Measurements from ENCODE around the gene CLEC18A.
"Not testable (repeated sequence)": the region's sequence is repeated elsewhere in the genome, so short reads cannot be mapped to it uniquely, and the experiment has no call there.

Gene CLEC18A

DNA sequence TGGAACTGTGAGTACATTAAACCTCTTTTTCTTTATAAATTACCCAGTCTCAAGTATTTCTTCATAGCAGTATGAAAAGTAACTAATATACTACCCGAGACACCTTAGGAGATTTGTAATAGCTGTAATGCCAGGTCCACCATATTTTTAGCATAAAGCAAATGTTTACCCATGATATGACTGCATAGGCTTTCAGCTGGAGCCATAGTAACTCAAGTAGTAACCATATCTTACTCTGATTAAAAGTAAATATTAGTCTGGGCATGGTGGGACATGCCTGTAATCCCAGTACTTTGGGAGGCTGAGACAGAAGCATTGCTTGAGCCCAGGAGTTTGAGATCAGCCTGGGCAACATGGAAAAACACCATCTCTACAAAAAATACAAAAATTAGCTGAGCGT is 52.4 kb downstream of the CLEC18A start:
- H3K27ac ChIP-seq: not testable (repeated sequence)

DNA sequence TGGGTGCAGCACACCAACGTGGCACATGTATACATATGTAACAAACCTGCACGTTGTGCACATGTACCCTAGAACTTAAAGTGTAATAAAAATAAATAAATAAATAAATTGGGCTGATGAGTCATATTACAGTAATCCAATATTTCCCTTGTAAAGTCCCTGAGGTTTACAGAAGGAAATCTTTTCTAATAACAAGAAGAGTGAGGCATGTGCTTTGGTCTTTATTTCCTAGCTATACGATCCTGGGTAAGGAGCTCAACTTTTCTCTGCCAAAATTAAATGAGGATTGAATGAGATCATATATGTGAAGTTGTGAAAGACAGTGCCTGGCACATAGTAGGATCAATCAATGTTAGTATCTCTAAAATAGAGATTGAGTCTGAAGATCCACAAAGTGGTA is 57.5 kb downstream of the CLEC18A start:
- not testable (repeated sequence) for H3K27ac ChIP-seq

DNA sequence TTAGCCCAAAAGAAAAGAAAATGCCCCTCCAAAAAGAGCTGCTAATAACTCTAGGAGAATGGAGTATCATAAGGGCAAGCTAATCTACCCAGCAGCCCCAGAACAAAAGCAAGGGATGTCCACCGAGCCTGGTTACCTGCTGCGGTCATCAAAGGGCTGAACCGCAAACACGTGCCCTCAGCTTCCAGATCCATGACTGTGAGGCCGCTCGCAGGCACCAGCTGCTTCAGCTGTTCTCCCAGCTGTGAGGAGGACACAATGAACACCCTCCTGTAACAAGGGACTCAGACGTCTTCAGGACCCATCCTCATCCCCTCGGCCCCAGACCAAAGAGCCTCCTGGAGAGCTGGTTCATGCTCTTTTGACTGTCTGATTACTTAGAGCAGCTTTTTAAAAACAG is 59.5 kb downstream of the CLEC18A start:
- not testable (repeated sequence) for H3K27ac ChIP-seq

DNA sequence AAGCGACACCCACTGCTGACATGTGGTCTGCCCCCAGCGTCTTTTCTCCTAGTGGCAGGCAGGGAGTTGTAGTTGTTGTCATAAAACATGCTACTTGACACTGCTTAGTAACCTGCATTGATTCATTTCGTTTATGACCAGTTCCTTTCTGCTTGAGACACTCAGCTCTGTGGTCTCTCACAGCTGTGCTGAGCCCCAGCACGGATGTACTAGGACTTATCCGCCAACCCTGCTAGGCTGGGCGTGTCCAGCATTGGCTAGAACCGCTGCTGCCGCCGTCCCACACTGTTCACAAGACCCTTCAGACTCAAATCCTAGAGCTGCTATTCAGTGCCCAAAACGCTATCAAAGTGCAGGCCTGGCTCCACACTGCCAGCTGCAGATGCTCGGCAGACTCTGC is 60.0 kb downstream of the CLEC18A start:
- not testable (repeated sequence) for H3K27ac ChIP-seq

DNA sequence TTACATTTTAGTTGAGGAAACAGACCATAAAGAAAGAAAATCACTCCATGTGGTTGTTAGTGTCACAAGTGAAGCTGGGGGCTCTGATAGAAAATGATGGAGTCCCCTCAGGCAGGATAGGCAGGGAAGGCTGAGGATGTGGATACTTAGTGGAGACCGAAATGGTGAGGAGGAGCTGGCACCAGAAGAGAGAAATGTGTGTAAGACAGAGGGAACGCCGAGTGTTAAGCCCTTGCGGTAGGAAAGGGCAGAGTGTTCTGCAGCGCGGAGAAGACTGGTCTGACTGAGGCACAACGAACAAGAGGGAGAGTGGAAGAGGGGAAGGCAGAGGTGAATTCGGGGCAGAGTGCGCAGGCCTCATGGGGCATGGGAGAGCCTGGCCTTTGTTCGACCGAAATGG is 61.2 kb downstream of the CLEC18A start:
- not testable (repeated sequence) for H3K27ac ChIP-seq

DNA sequence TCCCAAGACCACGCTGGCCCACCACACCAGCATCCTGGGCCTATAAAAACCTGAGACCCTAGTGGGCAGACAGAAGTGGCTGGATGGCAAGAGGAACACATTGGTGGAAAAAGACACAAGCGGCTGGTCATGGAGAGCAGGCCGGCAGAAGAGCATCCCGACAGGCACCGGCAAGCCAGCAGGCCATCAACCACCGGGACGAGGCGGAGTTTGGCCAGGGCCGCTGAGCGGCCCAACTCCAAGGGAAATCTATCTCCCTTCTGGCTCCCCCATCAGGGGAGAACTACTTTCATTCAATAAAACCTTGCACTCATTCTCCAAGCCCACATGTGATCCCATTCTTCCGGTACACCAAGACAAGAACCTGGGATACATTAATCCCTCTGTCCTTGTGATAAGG is 61.8 kb downstream of the CLEC18A start:
- not testable (repeated sequence) for H3K27ac ChIP-seq
